SKM-1 (cell line): Measurements from ENCODE around the gene TIAL1.
"Not testable (repeated sequence)": the region's sequence is repeated elsewhere in the genome, so short reads cannot be mapped to it uniquely, and the experiment has no call there.

Experiments
- DNase-seq: peaks from one replicate; lab custom pipeline; 2025; ENCODE audit not compliant: unreplicated experiment; lab: John Stamatoyannopoulos, UW

The TIAL1 gene

DNA sequence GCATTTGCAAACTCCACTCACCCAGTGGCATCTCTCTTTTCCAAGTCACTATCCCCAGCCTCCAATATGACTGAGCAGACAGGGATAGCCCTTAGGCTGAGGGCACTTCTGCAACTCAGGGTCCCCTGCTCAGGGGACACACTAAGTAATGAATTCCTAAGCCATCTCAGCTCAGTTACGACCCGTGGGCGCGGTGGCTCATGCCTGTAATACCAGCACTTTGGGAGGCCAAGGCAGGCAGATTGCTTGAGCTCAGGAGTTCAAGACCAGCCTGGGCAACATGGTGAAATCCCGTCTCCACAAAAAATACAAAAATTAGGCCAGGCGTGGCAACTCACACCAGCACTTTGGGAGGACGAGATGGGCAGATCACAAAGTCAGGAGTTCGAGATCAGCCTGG is 64.5 kb downstream of the TIAL1 start:
- not testable (repeated sequence) for DNase-seq

DNA sequence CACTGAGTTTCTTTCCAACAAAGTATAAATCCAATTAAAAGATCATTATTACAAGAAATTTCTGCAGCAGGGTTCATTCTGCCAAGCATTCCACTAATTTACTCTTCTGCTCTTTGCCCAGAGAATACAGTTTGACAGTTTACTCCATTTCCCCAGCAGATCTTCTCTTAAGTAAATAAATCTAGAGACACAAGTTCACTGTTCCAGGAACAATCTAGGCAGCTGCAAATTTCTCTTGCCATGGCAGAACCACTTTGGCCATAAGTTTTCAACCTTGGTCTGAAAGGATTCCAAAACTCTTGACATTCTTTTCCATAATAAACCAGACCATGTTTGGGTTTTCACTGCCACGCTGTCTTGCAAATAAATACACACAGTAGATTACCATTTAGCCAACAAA is 65.7 kb downstream of the TIAL1 start:
- no peak for DNase-seq

DNA sequence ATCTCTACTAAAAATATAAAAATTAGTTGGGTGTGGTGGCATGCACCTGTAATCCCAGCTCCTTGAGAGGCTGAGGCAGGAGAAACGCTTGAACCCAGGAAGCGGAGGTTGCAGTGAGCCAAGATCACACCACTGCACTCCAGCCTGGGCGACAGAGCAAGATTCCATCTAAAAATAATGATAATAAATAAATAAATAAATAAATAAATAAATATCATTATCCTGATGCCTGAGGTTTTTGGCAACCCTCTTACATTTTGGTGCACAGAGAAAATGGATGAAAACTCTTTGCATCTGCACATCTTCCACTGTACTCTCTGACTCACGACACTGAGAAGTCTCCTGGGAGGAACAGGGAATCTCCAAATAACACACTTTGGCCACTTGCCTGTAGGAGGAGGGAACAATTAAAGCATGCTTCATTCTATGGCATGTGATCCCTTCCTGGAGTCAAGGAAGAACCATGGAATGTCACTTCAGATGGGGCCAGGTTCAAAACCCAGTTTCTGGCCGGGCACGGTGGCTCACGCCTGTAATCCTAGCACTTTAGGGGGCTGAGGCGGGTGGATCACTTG is 68.0 kb downstream of the TIAL1 start:
- not testable (repeated sequence) for DNase-seq

DNA sequence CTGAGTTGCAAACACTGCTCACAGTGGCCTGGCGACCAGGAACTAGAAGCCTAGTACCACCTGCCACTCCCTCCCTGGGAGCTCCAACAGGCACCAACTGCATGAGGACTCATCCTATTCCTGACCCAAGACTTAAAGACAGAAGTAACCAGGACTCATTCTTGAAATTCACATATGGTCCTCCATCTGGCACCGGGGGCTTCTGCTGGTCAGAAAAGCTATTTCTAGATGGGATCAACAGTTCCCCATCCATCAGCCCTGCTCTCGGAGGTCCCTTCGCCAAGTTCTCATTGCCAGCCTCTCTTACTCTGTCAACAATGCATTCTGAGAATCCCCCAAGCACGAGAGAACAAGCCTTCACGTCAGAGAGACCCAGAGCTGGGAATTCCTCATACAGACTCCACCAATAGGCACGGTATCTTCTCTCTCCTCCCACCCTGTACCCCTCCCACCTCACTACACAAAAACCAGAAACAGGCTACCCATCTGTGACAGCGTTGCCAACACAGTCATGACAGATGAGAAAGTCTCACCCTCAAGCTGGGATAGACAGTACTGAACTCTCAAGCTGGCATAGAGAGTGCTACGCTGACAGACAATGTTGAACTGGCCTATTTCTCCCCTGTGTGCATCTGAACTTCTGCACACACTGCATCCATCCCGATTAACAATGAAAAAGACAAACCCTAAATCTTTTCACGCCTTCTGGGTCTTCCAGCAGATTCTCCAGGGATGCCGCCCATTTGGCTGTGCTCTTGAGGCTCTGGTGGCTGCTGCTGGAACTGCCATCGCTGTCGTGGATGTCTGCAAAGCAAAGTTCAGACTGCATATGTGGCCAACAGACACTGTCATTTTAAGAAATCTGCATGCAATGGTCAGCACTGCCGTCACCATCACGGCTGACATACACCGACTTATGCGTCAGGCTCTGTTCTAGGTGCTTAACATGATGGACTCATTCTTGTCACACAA is 69.9 kb downstream of the TIAL1 start:
- no peak for DNase-seq

DNA sequence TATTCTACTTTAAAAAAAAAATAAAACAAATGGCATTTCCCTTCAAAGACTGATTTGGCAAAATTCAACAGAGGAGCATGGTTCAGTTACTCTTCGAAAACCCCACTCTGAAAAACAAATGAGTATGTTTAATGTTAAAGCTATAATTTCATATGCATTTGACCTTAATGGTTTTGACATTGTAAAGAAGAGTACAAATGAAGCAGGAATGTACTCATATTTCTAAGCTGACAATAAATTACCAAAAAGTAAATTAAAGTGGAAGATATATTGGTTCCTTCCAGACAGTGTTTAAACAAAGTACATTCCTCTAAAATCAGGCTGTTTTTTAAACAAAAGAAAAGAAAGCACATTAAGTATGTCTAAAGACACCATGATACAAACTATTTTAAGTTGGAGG is 70.6 kb downstream of the TIAL1 start:
- DNase-seq, result no peak

DNA sequence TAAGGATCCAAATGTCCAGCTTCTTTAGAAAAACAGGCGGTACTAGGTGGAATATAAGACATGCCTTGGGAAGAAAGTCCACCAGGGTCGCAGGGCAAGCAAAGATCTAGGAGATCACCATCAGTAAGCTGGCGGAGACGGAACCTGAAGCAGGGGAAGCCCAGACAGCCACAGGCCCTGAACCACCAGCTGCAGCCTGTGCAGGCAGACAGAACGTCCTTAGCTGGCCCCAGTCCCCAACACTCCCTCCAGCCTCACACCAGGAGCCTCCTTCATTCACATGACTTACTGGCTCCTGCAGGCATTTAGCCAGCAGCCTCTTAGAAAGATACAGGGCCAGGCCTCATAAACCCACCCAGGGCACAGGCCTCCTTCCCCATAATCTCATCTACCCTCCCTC is 71.6 kb downstream of the TIAL1 start:
- no peak for DNase-seq

DNA sequence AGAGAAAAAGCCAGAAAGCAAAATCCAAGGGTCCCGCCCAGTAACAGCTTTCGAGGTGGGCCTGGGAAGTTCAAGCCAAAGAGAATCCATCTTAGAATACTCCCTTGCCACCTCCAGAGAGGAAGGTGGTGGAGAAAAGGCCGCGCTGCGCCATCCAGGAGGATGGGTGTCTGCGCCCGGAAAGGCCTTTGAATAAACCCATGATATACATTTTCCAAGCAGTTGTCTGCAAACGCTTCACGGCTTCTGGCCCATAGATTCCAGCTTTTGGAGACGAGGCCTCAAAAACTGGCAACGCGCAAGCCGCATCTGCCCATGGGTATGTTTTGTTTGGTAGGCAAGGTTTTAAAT is 72.1 kb downstream of the TIAL1 start:
- DNase-seq, result no peak

DNA sequence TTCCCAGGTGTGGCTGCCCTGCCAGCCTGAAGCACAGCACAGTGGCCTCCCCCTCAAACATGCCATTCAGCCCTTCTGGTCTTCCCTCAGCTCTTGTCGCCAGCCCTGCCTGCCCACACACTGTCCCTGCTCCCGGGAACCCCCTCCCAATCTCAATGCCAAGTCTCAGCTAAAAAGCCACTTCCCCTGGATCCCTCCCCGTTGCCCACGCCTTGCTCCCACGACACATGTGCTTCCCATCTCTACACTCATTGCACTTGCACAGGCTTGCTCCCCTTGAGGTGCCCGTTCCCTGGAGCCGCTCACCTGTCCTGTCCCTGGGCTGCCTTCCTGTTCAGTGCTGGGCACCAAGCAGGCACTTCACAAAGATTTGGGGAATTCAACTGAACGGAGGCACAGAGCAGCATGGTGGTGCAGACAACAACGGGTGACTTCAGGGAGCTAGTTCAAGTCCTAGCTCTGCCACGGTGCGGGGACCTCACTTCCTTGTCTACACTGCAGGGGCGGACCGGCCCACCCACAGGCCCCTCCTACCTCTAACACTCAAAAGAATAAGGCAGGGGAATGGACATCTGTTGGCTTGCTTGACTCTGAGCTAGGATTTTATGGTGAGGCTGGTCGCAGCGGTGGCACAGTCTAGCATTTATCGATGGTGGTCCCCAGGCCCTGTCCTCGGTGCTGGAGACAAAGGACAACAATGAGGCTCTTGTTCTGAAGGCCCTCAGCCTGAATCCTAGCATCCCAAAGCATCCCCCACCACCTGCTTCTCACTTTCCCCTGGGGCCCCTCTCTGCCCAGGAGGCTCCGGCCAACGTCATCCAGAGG is 72.7 kb downstream of the TIAL1 start:
- no peak for DNase-seq
